GM12874 (cell line): Measurements from ENCODE around the gene GNA14.

Experiments
- CTCF ChIP-seq: IDR thresholded peaks from 2 replicates; pipeline ENCODE4 v1.5.1; 2011; ENCODE audit warnings: low read depth, mild to moderate bottlenecking, control low read depth, low read length, moderate library complexity; ENCODE audit not compliant: insufficient read depth

Gene GNA14

GRCh38 chr9:77599492-77599891 is 48.6 kb downstream of the GNA14 start:
- TF ChIP-seq CTCF = no peak

- no peak for TF ChIP-seq CTCF
Observed at GRCh38 chr9:77598991-77599390, 49.1 kb downstream of the GNA14 start.

- TF ChIP-seq CTCF = no peak
Observed at GRCh38 chr9:77598524-77598923, 49.6 kb downstream of the GNA14 start.

- TF ChIP-seq CTCF = no peak
Observed at GRCh38 chr9:77597057-77597456, 51.1 kb downstream of the GNA14 start.

GRCh38 chr9:77595426-77596095 is 52.6 kb downstream of the GNA14 start:
- no peak for TF ChIP-seq CTCF

GRCh38 chr9:77594963-77595362 is 53.2 kb downstream of the GNA14 start:
- TF ChIP-seq CTCF = no peak

GRCh38 chr9:77593528-77593927 is 54.6 kb downstream of the GNA14 start:
- no peak for TF ChIP-seq CTCF
